Measurements from ENCODE around the gene RTP4. TPM values are rescaled to one million over a fixed set of nuclear protein-coding genes. Genes with fewer than 3 reads are reported as not detected.

Gene RTP4
- 1 to 10 TPM in 1 of 2 donors, under 1 TPM in 1; 0.98 to 3.1 TPM for total RNA-seq

DNA sequence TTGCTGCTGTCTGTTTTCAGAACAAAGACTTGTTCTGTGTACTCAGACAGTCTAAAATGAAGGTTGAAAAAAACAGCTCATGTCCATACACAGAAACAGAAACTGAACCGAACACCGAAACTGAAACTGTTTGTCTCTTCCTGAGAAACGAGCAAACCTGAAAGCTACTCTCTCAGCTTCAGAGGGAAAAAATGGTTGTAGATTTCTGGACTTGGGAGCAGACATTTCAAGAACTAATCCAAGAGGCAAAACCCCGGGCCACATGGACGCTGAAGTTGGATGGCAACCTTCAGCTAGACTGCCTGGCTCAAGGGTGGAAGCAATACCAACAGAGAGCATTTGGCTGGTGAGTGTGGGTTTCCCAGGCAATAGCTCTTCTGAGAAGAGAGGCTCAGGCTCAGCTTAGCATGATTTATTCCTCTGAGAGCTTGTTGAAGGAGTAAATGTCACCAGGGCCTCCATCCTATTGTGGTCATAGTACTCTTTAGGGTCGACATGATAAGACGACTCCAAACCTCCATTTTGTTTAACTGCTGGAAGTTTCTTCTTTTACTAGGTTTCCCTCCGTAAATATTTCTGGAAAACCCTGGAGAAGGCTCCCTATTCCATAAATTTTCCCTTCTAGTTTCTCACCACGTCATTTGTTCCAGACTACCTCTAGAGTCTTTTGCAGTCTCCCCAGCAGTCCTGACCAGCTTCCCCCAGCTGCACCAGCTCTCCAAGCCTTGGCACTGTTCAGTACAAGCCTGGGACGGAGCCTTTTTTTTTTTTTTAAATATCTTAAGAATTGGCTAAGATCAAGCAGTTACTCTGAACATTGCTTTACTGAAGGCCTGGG lies at the start of gene RTP4:
RTP4 (plus strand) TSS at position 135 of the 838 bp plus-strand sequence; CDS start at position 192, 57 bp downstream.
- Mint-ChIP-seq H3K9me3 (no peaks in the 10 kb centered on the region), H3K27me3 (no peaks in the 10 kb centered on the region), H3K36me3 (ENCODE audit: low read depth) (peaks cover 27% of the 10 kb centered on the region), H3K4me3 (peak within 1 kb of the TSS; percentile 83), H3K4me1 (peaks cover 10% of the 10 kb centered on the region), H3K27ac (peak within 1 kb of the TSS; percentile 90)
- peak; percentile 87 for ATAC-seq (replicated peaks)

- peak overlapping the region; percentile 49 for H3K4me3 Mint-ChIP-seq
- H3K27ac Mint-ChIP-seq = no peak overlapping the region
- no peaks in the 10 kb centered on the region for H3K4me1 Mint-ChIP-seq
- ATAC-seq (replicated peaks) = no peak
- no peaks in the 10 kb centered on the region for H3K36me3 Mint-ChIP-seq (ENCODE audit: low read depth)
- H3K27me3 Mint-ChIP-seq = peaks cover 40% of the 10 kb centered on the region
- no peaks in the 10 kb centered on the region for H3K9me3 Mint-ChIP-seq
These were observed 49.2 kb upstream of the RTP4 start for GRCh38 chr3:187318819-187319616.

DNA sequence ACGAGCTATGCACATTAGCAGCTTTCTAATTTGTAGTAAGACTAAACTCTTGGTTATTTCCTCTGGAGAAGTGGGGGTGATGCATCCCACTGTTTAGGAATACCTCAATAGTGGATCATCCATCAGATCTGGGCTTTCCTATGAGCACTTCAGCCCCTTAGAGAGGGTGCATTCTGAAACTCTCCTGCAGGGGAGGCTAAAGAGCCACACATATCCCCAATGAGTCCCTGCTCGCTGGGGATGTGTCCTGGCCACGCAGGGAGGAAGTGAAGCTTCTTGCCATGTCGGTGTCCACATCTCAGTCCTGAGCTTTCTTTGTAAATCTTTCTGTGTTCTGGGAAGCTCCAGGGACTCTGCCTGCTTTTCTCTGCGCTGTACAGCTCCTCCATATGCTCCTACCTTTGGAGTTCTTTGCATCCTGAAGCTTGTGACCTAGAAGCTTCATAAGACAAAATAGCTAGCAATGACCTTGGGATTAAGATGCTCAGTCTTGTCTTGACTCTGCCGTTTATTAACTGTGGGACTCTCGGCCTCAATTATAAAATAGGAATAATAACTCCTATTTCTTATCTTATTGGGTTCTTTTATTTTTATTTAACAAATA lies 48.4 kb upstream of the RTP4 start:
- H3K36me3 Mint-ChIP-seq (ENCODE audit: low read depth) = no peaks in the 10 kb centered on the region
- peak; percentile 76 for ATAC-seq (replicated peaks)
- no peak overlapping the region for H3K4me3 Mint-ChIP-seq
- no peak overlapping the region for H3K27ac Mint-ChIP-seq
- H3K9me3 Mint-ChIP-seq = no peaks in the 10 kb centered on the region
- H3K27me3 Mint-ChIP-seq = peaks cover 34% of the 10 kb centered on the region
- no peaks in the 10 kb centered on the region for H3K4me1 Mint-ChIP-seq

DNA sequence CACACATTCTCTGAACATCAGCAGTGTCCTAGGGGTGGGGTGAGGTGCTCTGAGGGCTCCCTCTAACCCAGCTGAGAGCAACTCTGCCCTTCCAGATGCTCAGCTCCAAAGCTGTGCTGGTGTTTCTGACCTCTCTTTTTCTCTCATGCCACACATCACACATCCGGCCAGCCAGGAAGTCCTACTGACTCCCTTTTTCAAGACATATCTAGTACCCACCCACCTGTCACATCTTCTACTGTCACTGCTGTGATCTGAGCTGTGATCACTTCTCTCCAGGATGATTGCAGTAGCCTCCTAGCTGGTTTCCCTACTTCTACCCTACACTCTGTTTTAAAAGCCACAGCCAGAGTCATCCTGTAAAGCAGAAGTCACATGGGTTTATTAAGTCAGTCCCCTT lies 46.4 kb upstream of the RTP4 start:
- no peaks in the 10 kb centered on the region for H3K36me3 Mint-ChIP-seq (ENCODE audit: low read depth)
- no peaks in the 10 kb centered on the region for H3K9me3 Mint-ChIP-seq
- H3K4me1 Mint-ChIP-seq = no peaks in the 10 kb centered on the region
- no peak overlapping the region for H3K27ac Mint-ChIP-seq
- H3K27me3 Mint-ChIP-seq = peaks cover 22% of the 10 kb centered on the region
- ATAC-seq (replicated peaks) = no peak
- no peak overlapping the region for H3K4me3 Mint-ChIP-seq

DNA sequence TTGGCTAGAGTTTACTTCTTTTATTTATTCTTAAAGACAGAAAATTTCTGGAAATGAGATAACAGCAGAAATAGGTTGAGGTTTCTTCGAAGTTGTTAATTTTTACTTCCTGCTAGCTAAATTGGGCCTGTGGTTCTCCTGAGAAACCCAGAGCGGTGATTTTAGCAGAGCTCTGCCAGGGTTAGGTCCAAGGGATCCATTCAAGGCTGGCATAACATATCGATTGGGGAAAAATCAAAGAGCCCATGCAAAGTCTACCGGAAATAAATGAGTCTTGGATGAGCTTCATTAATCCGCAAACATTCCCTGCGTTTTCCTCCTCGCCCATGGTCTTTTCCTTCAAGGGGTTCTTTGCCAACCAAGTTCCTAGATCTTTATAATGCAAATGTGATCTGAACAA lies 45.9 kb upstream of the RTP4 start:
- Mint-ChIP-seq H3K4me1 (no peaks in the 10 kb centered on the region), H3K4me3 (no peak overlapping the region), H3K36me3 (ENCODE audit: low read depth) (no peaks in the 10 kb centered on the region), H3K27ac (no peak overlapping the region), H3K27me3 (peaks cover 17% of the 10 kb centered on the region), H3K9me3 (no peaks in the 10 kb centered on the region)
- no peak for ATAC-seq (replicated peaks)

GRCh38 chr3:187323091-187323490 lies 45.1 kb upstream of the RTP4 start:
- H3K4me1 Mint-ChIP-seq = no peaks in the 10 kb centered on the region
- peaks cover 12% of the 10 kb centered on the region for H3K27me3 Mint-ChIP-seq
- no peaks in the 10 kb centered on the region for H3K9me3 Mint-ChIP-seq
- H3K27ac Mint-ChIP-seq = no peak overlapping the region
- ATAC-seq (replicated peaks) = no peak
- H3K4me3 Mint-ChIP-seq = no peak overlapping the region
- H3K36me3 Mint-ChIP-seq (ENCODE audit: low read depth) = no peaks in the 10 kb centered on the region

DNA sequence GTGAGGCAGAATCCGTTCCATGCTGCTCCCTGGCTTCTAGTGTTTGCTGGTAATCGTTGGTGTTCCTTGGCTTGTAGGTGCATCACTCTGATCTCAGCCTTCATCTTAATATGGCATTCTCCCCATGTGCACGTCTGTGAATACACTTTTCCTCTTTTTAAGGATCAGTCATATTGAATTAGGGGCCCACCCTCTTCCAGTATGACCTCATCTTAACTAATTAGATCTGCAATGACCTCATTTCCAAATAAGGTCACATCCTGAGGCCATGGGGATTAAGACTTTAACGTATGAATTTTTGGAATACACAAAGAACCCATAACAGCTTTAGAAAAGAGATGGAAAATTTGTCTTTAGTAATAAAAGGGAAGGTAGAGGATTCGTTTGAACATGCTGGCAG lies 42.6 kb upstream of the RTP4 start:
- Mint-ChIP-seq H3K36me3 (ENCODE audit: low read depth) (no peaks in the 10 kb centered on the region), H3K4me3 (no peak overlapping the region), H3K27me3 (peaks cover 4% of the 10 kb centered on the region), H3K27ac (no peak overlapping the region), H3K4me1 (no peaks in the 10 kb centered on the region), H3K9me3 (no peaks in the 10 kb centered on the region)
- no peak for ATAC-seq (replicated peaks)

- Mint-ChIP-seq H3K27me3 (peaks cover 4% of the 10 kb centered on the region), H3K36me3 (ENCODE audit: low read depth) (no peaks in the 10 kb centered on the region), H3K4me3 (no peak overlapping the region), H3K9me3 (no peaks in the 10 kb centered on the region), H3K4me1 (no peaks in the 10 kb centered on the region), H3K27ac (no peak overlapping the region)
- ATAC-seq (replicated peaks) = no peak
These were observed 40.3 kb upstream of the RTP4 start for GRCh38 chr3:187327845-187328244.

DNA sequence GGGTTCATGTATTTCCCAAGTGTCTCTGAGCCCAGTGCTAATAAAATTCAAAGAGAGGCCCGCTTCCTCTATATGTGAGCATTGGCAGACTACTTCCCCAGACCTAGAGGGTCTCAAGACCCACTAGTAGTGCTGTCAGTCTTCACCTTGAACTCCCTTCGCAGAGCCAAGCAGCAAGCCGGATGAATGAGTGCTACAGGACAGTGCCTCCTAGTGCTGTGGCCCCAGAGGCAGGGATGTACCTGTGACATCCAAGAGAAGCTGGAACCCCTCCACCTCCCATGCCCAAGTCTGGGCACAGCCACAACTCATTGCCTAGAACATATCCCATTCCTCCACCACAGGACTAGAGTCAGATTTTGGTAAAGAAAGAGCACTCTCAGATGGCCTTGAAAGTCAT lies 39.5 kb upstream of the RTP4 start:
- Mint-ChIP-seq H3K9me3 (no peaks in the 10 kb centered on the region), H3K27ac (no peak overlapping the region), H3K4me3 (no peak overlapping the region), H3K4me1 (no peaks in the 10 kb centered on the region), H3K27me3 (peaks cover 4% of the 10 kb centered on the region), H3K36me3 (ENCODE audit: low read depth) (no peaks in the 10 kb centered on the region)
- ATAC-seq (replicated peaks) = no peak

- H3K9me3 Mint-ChIP-seq = no peaks in the 10 kb centered on the region
- no peak overlapping the region for H3K27ac Mint-ChIP-seq
- no peaks in the 10 kb centered on the region for H3K4me1 Mint-ChIP-seq
- no peak overlapping the region for H3K4me3 Mint-ChIP-seq
- no peaks in the 10 kb centered on the region for H3K36me3 Mint-ChIP-seq (ENCODE audit: low read depth)
- ATAC-seq (replicated peaks) = no peak
- peaks cover 9% of the 10 kb centered on the region for H3K27me3 Mint-ChIP-seq
These were observed 33.3 kb upstream of the RTP4 start for GRCh38 chr3:187334904-187335303.

DNA sequence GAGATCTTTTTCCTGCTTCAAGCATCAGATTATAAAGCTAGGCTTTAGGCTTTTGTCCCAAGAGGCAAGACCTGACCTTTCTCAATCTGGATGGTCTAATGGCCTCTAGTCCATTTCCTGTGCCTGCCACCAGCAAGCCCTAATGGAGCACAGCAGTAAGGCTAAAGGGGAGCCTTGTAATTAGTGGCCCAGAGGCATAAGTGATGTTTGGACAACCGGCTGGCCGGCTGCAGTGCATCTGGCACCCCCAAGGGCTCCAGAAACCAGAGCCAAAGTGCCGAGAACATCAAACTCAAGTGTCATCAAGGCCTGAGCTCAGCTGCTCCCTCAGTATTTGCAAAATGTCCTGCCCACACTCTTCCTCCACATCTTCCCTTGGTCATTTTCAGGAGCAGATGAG lies 31.9 kb upstream of the RTP4 start:
- Mint-ChIP-seq H3K27ac (no peak overlapping the region), H3K9me3 (no peaks in the 10 kb centered on the region), H3K4me3 (no peak overlapping the region), H3K36me3 (ENCODE audit: low read depth) (no peaks in the 10 kb centered on the region), H3K27me3 (peaks cover 15% of the 10 kb centered on the region), H3K4me1 (no peaks in the 10 kb centered on the region)
- ATAC-seq (replicated peaks) = no peak

DNA sequence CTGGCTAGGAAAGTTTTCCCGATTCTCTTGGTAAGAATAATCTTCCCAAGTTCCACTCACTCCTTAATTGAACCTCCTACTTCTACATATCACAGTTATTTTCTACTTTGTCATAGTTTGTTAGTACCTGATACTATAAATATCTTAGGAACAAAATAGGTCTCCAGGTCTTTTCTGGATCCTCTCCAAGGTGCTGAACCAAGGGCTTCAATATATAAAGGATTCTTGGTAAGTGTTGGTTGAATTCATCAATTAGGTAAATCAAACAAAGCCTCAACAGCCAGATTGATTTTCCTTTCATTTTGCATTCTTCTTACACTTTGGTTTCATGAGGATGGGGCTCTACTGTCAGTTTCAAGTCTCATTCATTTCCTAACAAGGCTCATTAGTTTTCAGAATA lies 27.6 kb upstream of the RTP4 start:
- Mint-ChIP-seq H3K9me3 (no peaks in the 10 kb centered on the region), H3K36me3 (ENCODE audit: low read depth) (no peaks in the 10 kb centered on the region), H3K27ac (no peak overlapping the region), H3K4me1 (no peaks in the 10 kb centered on the region), H3K4me3 (no peak overlapping the region), H3K27me3 (peaks cover 15% of the 10 kb centered on the region)
- ATAC-seq (replicated peaks) = no peak

DNA sequence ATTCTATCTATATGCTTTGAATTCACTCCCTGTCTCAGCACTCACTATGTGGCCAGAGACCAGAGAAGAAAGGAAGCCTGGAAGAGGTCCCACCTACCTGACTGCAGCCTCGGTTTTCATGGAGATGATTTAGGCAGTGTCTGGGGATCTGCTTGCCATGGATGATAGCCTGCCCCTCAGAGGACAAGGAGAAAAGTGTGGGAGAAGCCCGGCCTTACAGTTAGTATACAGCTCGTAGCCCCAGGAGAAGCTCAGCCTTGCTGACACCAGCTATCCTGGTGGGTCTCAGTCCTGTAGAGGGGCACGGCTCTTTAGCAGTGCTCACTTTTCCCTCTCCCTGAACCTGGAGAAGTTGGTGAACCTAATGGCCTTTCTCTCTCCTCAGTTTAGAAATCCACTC lies 25.9 kb upstream of the RTP4 start:
- Mint-ChIP-seq H3K4me1 (no peaks in the 10 kb centered on the region), H3K9me3 (no peaks in the 10 kb centered on the region), H3K36me3 (ENCODE audit: low read depth) (no peaks in the 10 kb centered on the region), H3K27me3 (peaks cover 15% of the 10 kb centered on the region), H3K4me3 (no peak overlapping the region), H3K27ac (no peak overlapping the region)
- ATAC-seq (replicated peaks) = no peak

GRCh38 chr3:187343670-187344069 lies 24.5 kb upstream of the RTP4 start:
- no peak overlapping the region for H3K27ac Mint-ChIP-seq
- H3K27me3 Mint-ChIP-seq = peaks cover 13% of the 10 kb centered on the region
- no peaks in the 10 kb centered on the region for H3K4me1 Mint-ChIP-seq
- H3K4me3 Mint-ChIP-seq = no peak overlapping the region
- no peaks in the 10 kb centered on the region for H3K9me3 Mint-ChIP-seq
- ATAC-seq (replicated peaks) = no peak
- no peaks in the 10 kb centered on the region for H3K36me3 Mint-ChIP-seq (ENCODE audit: low read depth)
